Suppressor macrophage (primary cell): ENCODE results near the gene PPP1R12B.
"Not testable (repeated sequence)": the region's sequence is repeated elsewhere in the genome, so short reads cannot be mapped to it uniquely, and the experiment has no call there.

Experiments
- DNase-seq, 4 experiments: peaks; one replicate each; pipeline ENCODE4 v3.0.0-alpha.2; 2020 to 2022

PPP1R12B gene

GRCh38 chr1:202456372-202457169 is 108.1 kb downstream of the PPP1R12B start:
- DNase-seq = not testable (repeated sequence)

- not testable (repeated sequence) for DNase-seq
These were observed 110.2 kb downstream of the PPP1R12B start for GRCh38 chr1:202458651-202459050.

GRCh38 chr1:202459470-202460142 is 111.1 kb downstream of the PPP1R12B start:
- not testable (repeated sequence) for DNase-seq

GRCh38 chr1:202460143-202460495 is 111.6 kb downstream of the PPP1R12B start:
- DNase-seq = not testable (repeated sequence)

GRCh38 chr1:202462342-202463076 is 114.0 kb downstream of the PPP1R12B start:
- DNase-seq = no peak

GRCh38 chr1:202464153-202464742 is 115.7 kb downstream of the PPP1R12B start:
- peak in 3 of 4 experiments; percentile 20 to 31 (median 28) for DNase-seq

GRCh38 chr1:202465644-202466270 is 117.3 kb downstream of the PPP1R12B start:
- DNase-seq = not testable (repeated sequence)

GRCh38 chr1:202466339-202466738 is 117.8 kb downstream of the PPP1R12B start:
- DNase-seq = not testable (repeated sequence)

- not testable (repeated sequence) for DNase-seq
These were observed 118.9 kb downstream of the PPP1R12B start for GRCh38 chr1:202467381-202467780.

- DNase-seq = peak; percentile 50 to 73 (median 68)
These were observed 120.2 kb downstream of the PPP1R12B start for GRCh38 chr1:202468695-202469094.

GRCh38 chr1:202469123-202469522 is 120.6 kb downstream of the PPP1R12B start:
- not testable (repeated sequence) for DNase-seq

- DNase-seq = no peak
These were observed 122.7 kb downstream of the PPP1R12B start for GRCh38 chr1:202471246-202471645.

- DNase-seq = not testable (repeated sequence)
These were observed 124.0 kb downstream of the PPP1R12B start for GRCh38 chr1:202472347-202473124.

- DNase-seq = not testable (repeated sequence)
These were observed 125.0 kb downstream of the PPP1R12B start for GRCh38 chr1:202473266-202474045.

GRCh38 chr1:202479661-202480060 is 131.2 kb downstream of the PPP1R12B start:
- not testable (repeated sequence) for DNase-seq

GRCh38 chr1:202480640-202481039 is 132.1 kb downstream of the PPP1R12B start:
- not testable (repeated sequence) for DNase-seq

GRCh38 chr1:202483362-202483761 is 134.9 kb downstream of the PPP1R12B start:
- DNase-seq = peak in 2 of 4 experiments; percentile 19 to 28

GRCh38 chr1:202484032-202484431 is 135.5 kb downstream of the PPP1R12B start:
- DNase-seq = peak in 3 of 4 experiments; percentile 10 to 69 (median 66)

- not testable (repeated sequence) for DNase-seq
These were observed 136.3 kb downstream of the PPP1R12B start for GRCh38 chr1:202484820-202485219.

- DNase-seq = peak in 2 of 4 experiments; percentile 40 to 47
These were observed 139.7 kb downstream of the PPP1R12B start for GRCh38 chr1:202488178-202488649.
